ENCODE results near the gene MND1.
"Not testable (repeated sequence)": the region's sequence is repeated elsewhere in the genome, so short reads cannot be mapped to it uniquely, and the experiment has no call there.

MND1 gene

DNA sequence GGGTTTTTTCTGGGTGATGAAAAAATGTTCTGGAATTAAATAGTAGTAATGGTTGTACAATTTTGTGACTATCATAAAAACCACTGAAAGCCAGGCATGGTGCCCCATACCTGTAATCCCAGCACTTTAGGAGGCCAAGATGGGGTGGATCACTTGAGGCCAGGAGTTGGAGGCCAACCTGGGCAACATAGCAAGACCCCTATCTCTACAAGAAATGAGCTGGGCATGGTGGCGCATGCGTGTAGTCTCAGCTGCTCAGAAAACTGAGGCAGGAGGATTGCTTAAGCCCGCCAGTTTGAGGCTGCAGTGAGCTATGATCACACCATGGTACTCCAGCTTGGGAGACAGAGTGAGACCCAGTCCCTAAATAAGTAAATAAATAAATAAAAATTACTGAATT, 63.4 kb downstream of the MND1 start:
- DNase-seq, result no peak

DNA sequence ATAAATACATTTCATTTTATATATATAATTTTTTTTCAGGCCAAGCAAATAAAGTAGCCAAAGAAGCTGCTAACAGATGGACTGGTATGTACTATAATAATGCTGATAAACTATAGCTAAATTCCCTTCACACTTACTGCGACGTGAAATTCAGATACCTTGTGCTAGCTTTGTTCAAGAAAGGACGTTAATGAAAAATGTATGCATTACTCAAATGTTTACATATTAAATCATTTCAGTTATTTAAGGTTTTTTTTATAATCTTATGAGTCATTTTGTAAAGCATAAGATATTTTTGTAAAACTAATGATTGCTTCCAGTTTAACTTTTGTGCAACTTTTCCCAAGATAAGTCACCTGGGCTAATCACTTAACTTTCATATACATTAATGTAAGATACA, 64.4 kb downstream of the MND1 start:
- DNase-seq, result no peak

DNA sequence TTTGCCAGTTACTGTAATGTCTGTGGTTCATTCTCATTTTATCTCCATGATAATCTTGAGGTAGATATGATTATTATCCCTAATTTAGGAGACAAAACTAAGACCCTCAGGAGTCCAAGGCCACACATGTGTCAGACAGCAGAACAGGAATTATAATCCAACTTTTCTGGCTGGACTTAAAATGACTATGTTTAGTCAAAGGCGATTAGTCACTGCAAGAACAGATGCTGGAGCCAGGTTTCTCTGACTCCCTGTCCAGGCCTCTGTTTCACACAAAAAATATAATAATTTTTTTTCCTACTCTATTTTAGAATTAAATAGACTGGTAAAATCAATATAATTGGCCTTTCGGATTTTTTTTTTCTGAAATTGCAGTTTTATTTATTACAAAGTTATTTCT, 64.9 kb downstream of the MND1 start:
- DNase-seq, result no peak

DNA sequence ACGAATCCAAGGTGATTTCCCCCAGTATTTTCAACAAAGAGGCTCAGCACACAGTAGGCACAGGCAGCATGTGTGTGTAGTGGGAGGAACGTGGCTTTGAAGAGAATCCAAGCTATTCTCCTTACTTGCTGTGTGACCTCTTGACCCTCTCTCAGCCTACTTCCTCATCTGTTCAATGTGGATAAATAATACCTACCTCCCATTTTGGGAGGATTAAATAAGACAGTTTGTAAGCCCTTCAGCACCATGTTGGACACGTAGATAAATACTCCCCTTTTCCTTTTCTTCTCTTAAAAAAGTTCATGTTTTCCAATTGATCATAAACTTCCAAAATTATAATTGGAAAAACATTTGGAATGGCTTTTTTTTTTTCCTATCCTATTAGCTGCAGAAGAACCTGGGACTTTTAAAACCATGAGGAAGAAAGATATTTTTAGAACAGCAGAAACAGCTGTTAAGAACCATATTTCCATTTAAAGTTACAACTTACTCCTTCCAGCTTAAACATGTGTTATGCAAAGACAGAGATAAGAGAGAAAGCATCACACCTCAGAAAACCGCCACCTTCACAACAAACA, 65.5 kb downstream of the MND1 start:
- no peak for DNase-seq

DNA sequence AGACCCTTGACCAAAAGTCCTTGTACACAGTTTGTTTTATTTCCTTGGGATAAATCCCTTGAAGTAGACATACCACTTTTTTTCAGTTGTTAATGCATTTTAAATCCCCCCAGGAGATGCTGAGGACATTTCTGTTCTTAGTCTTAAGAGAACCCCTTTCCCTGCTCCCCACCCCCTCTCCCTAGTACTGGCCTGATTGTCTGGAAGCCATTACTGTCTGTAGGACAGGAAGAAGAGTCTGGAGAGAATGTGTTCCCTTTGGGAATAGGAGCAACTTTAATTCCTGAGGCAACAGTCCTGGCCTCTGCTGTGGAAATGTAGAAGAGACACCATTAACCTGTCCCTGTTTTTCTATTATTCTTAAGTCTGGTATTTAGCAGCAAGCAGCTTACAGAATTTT, 69.4 kb downstream of the MND1 start:
- no peak for DNase-seq

DNA sequence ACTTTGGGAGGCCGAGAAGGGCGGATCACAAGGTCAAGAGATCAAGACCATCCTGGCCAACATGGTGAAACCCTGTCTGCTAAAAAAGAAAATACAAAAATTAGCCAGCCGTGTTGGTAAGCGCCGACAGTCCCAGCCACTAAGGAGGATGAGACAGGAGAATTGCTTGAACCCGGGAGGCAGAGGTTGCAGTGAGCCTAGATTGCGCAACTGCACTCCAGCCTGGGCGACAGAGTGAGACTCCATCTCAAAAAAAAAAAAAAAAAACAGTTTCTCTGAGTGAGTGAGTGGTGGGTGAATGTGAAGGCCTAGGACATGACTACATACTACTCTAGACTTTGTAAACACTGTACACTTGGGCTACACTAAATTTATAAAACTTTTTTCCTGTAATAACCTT, 72.0 kb downstream of the MND1 start:
- DNase-seq, result not testable (repeated sequence)

DNA sequence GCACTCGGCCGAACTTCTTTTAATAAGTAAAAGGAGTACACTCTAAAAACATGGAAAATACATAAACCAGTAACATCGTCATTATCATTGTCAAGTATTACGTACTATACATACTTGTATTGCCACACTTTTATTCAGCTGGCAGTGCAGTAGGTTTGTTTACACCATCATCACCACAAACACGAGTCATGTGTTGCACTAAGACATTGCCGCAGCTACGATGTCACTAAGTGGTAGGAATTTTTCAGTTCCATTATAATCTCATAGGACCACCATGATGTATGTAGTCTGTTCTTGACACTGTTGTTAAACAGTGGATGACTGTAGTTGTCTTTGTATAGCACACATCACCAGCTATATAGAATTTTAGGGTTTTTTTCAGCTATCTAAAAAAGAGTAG, 73.6 kb downstream of the MND1 start:
- DNase-seq, result no peak

DNA sequence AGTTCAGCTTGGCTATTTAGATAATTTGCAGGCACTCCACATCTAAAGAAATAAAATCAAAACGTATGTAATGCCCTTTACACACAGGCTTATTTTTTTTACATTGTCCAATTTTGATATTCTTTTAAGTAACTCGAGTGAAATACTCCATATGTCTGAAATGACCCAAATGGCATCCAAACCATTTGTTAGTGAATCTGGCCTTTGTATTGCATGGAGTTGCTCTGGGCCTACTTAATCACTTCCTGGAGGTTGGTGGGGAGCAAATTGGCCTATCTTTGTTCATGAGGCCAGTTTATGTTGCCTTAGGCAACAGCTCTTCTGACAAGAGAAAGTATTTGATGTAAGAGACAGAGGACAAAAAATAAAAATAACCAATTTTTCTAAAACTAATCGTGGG, 74.1 kb downstream of the MND1 start:
- DNase-seq, result no peak

DNA sequence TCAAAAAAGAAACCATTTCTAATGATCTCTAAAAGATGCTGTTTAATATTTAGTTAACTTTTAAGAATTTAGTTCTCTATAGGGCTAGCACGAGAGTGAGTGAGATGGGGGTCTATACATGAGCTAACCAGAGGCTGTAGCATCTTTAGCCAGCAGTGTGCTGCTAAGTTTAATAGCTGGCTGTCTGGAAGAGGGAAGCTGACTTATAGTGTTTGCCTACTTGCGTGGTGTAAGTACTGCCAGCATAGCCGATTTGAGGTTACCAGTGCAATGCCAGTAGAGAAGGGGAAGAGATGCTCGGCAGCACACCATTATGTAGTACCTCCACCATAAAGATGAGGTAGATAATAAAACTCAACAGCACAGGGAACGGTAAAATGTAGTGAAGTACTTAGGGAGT, 74.5 kb downstream of the MND1 start:
- no peak for DNase-seq

DNA sequence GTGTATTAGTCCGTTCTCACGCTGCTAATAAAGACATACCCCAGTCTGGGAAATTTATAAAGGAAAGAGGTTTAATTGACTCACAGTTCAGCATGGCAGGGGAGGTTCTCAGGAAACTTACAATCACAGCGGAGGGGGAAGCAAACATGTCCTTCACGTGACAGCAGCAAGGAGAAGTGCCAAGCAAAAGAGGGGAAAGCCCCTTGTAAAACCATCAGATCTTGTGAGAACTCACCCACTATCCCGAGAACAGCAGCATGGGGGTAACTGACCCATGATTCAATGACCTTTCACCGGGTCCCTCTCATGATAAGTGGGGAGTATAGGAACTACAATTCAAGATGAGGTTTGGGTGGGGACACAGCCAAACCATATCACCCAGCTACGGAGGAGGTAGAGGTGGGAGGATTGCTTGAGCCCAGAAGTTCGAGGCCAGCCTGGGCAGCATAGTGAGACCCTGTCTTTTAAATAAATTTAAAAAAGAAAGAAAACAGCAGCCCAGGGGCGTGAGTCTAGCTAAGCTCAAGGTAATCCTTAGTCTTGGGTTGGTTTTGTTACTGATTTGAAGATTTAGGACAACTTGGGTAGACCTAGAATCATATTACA, 75.3 kb downstream of the MND1 start:
- no peak for DNase-seq

DNA sequence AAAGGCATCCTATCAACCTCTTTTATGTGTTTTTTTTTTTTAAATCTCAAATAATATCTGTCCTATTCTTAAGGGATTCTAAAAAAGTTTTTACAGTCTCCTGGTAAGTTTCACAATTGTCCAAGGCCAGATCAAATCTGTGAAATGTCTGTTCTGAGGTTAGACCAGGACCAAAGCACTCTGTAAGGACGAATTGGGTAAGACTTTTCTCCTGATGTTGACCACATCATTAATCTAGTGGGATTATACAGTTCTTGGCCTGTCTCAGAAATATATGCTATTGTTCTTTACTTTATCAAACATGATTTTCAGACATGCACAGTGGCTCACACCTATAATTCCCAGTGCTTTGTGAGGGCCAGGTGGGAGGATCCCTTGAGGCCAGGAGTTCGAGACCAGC, 75.9 kb downstream of the MND1 start:
- DNase-seq, result no peak

DNA sequence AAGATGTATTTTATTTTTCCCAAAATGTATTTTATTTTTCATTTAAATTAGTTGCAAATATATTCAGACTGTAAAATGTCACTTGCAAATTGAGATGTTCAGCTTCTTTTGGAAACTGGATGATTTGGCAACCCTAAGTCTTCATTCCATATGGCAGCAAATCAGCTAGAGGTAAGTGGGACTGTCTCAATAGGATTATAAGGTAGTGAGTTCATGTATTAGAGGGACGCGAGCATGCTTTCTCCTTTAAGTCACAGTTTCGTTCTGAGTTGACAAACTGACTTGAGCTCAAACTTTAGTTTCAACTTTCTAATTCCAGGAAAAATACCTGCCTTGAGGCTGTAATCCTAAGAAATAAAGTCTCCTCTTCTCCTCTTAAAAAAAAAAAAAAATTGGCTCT, 77.5 kb downstream of the MND1 start:
- no peak for DNase-seq

DNA sequence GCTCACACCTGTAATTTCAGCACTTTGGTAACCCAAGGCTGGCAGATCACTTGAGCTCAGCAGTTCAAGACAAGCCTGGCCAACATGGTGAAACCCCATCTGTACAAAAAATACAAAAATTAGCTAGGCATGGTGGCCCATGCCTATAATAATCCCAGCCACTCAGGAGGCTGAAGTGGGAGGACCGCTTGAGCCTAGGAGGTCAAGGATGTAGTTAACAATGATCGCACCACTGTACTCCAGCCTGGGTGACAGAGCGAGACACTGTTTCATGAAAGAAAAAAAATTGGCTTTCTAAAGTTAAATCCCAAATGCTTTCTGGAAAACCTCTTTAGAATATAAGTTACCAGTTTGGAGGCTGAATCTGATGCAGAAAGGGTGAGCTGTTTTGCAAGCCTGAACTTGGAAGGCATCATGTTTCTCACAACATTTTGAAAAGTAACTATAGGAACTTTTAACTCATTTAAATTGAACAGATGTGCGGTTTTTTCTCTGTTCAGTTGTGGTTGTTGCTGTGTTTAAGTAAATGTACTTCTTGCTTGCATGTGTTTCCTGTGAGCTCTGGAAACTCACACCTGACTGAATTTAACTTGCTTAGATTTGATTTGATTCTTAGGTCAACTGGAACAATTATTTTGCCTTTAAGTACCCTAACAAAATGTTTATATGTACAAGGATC, 81.9 kb downstream of the MND1 start:
- DNase-seq, result no peak

DNA sequence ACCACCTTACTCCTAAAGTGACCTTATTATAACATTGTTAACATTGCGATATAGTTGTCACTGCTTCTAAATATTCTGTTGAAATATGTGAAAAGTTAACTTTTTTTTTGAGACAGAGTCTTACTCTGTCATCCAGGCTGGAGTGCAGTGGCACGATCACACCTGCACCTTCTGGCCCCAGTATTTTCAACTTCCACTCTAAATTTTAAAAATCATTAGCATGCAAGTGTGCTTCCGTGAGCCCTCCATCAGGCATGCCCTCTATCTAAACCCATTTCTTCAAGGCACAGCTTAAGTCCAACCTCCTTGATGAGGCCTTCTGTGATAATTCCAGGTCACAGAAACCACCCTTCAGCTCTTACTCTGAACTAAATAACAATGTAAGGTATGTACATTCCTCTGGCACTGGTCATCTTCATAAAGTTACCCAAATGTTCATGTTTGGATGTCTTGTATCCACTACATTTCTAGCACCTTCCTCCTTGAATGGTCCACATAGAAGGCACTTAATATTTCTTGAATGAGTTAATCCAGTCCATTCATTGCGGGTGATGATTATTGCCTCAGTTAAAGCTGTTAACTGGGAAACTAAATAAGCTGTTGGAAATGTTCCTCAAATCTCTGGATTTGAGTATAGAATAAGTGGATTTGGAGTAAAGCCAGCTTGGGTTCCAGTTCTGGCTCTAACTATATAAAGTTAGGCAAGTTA, 83.0 kb downstream of the MND1 start:
- DNase-seq, result no peak

DNA sequence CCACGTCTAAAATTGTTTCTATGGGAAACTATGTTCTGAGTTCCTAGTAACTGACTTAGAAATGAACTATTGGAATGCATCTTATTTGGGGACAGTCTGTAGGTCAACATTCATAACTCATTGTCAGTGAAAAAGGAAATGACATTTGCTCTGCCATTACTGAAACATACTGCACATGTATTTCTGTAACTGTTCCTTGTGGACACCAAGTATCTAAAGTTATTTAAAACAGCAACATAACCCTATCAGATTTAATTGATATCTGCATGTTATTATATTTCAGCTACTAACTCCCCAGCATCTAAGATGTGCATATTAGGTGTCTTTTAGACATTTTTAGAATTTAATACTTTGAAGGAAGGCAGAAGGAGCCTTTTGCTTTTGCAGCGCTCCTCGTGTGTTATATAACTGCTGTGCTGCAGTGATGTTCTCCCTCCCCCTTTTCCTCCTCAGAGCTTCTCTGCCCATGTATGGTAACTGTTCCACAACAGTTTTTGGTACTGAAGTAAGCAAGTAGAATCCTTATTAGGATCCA, 84.5 kb downstream of the MND1 start:
- no peak for DNase-seq

DNA sequence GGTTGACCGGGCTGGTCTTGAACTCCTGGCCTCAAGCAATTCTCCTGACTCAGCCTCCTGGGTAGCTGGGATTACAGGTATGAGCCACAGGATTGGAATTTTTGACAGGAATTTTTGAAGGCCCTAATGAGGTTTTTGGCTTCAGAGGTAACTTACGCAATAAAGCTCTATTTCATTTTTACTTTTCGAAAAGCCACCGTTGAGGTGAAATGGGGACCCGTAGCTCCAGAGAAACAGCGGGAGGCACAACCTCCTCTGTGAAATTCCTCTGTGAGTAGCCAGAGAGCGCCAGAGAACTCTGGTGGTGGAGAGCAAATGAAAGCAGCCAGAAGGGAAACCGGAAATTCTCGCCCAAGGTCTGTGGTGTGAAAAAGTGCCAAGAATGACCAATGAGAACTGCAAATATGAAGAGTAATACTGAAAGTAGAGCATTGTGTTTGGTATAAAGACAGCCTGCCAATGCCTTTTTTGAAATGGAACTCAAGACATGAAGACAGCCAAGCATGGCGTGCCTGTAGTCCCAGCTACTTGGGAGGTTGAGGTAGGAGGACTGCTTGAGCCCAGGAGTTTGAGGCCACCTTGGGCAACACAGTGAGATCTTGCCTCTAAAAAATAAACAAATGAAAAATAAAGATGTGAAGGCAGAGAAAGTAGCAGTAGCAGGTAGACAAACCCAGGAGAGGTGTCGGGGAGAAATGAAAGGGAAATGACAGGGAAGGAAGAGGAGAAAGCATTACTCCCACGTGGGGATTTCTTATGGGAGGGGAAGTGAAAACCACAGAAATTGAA, 88.7 kb downstream of the MND1 start:
- DNase-seq, result peak; percentile 2

DNA sequence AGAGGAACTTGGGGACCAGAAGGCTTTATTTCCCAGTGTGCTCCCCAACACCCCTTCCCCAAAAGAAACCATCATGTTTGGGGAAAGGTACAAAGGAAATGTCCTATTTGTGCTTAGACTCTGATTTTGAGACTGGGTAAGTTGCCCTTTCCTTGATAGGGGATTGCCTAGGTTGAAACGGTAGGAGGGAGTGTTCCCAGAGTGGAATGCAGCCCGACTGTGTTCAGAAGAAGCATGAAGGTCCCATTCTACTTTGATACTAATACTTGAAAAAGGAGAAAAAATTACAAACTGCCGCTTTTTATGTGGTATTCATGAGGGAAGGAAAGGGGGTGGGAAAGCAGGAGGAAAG, 89.2 kb downstream of the MND1 start:
- no peak for DNase-seq

DNA sequence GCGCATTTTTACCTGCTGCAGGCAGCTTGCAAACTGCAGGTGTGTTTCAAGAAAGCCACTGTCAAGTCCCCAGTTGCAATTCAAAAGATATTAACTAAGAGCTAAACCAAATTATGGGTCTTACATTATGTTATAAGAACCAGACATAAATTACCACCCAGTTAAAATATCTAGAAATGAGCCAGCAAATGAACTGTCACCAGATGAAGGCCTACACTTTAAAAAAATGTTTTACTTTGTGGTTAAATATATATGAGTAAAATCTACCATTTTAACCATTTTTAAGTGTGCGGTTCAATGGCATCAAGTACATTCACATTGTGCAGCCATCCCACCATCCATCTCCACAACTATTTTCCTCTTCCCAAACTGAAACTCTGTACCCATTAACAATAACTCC, 89.7 kb downstream of the MND1 start:
- no peak for DNase-seq

DNA sequence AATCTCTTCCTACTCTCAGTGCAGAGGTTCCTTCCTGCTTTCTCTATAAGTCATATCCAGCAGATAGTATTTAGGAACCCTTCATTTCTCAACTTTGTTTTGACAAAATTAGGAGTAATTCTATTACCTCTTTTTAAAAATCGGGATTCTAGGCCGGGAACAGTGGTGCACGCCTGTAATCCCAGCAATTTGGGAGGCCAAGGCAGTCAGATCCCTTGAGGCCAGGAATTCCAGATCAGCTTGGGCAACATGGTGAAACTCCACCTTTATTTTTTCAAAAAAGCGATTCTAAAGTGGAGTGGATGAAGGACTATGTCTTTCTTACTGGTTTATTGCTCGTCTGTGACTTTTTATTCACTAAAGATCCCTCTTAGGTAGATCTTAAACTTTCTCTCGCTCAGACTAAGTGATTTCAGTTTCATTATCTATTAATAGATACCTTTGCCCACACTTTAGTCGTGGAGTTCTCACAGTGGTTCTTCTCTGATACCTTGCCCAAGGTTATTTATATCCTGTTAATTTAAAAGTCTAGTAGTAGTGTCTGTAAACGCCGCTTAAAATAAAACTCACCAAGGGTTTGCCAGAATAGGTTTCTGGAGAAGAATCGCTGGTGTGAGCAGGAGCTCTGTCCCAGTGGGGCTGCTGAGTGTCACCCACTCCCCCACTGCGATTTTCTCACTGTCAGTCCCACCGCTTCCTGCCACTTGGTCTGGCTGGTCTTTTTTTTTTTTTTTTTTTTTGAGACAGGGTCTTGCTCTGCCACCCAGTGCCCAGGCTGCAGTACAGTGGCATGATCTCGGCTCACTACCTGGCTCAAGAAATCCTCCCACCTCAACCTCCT, 94.6 kb downstream of the MND1 start:
- no peak for DNase-seq

DNA sequence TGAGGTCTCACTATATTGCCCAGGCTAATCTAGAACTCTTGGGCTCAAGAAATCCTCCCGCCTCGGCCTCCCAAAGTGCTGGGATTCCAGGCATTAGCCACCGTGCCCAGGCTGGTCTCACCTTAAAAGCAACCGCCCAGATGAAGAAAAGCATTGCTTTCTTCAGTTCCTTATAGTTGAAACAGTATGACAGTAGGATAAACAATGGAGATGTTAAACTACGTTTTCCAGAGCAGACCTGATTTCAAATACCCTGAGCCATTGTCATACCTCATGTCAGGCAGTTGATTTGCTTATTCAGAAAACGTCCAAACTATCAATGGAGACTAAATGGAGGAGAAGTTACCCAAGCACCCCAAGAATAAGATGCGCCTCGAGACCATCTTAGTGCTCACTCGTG, 95.3 kb downstream of the MND1 start:
- no peak for DNase-seq

DNA sequence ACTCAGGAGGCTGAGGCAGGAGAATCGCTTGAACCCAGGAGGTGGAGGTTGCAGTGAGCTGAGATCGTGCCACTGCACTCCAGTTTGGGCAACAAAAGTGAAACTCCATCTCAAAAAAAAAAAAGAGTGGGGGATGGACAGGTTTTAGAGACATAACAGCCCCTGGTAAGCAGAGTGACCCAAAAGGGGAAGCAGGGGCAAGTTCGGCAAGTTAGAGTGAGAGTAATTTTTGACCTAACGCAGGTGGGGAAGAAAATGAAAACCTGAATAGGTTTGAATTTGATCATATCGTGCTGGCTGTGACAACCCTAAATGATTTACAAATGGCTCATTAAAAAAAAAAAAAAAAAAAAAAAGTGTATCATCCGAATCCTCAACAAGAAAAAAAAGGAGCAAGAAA, 96.0 kb downstream of the MND1 start:
- no peak for DNase-seq

DNA sequence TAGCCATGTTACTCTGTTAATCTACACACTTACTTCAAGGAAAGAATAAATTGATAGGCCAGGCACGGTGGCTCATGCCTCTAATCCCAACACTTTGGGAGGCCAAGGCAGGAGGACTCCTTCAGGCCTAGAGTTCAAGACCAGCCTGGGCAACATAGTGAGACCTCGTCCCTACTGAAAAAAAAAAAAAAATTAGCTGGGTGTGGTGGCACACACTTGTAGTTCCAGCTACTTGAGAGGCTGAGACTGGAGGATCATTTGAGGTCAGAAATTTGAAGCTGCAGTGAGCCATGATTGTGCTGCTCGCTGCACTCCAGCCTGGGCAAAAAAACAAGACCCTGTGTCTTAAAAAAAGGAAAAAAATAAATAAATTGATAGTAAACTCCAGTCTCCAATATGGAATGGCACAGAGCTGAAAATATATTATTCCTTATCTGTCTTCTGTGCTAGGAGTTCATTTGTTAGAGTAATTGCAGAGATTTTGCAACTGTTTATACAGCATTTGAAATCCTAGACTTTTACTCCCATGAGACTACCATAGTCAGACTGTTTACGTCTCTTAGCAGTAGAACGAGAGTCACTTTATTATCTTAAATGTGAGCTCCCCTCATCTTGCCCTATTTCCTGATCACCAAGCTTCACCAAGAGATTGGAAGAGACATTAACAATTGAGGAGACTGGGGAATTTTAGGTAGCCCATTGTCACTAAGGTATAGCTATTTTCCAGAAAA, 102.9 kb downstream of the MND1 start:
- peak; percentile 29 for DNase-seq

Data from NCI-H1436 treated with DMSO at 0.1 percent for 48 hours (cell line).